Activated gamma-delta T cell (primary cell): ENCODE measurements around the gene CARD11.
"Not testable (repeated sequence)": the region's sequence is repeated elsewhere in the genome, so short reads cannot be mapped to it uniquely, and the experiment has no call there.

Experiments used
- DNase-seq: peaks from one replicate; lab custom pipeline; 2025; lab: John Stamatoyannopoulos, UW

CARD11 gene

DNA sequence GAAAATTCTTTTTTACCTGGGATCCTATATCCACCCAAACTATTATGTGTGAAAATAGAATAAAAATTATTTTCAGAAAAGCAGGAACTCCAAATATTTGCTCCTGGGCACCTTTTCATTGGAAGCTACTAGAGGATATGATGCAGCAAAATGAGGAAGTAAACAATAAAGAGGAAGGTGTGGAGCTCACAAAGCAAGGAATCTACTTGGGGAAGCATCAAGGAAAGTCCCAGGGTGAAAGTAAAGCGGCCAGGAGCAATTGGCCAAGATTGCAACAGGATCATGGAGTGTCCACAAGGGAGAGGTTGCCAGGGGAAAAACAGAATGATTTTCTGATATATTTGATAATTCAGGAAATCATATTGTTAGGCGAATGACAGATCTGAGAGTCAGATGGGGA lies 80.8 kb downstream of the CARD11 start:
- DNase-seq, result no peak

DNA sequence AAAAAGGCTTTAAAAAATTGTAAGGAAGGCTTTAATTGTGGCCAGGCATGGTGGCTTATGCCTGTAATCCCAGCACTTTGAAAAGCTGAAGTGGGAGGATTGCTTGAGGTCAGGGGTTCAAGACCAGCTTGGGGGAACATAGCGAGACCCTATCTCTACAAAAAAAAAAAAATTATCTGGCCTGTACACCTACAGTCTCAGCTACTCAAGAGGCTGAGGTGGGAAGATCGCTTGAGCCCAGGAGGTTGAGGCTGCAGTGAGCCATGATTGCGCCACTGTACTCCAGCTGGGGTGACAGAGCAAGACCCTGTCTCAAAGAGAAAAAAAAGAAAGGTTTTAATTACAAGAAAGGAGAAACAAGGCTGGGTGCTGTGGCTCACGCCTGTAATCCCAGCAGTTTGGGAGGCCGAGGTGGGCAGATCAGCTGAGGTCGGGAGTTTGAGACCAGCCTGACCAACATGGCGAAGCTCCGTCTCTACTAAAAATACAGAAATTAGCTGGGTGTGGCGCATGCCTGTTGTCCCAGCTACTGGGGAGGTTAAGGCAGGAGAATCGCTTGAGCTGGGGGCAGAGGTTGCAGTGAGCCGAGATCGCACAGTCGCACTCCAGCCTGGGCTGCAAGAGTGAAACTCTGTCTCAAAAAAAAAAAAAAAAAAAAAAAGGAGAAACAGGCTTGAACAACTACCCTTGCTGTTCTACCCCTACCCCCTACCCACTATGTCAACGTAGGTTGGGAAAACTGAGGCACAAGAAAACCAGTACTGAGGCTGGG lies 83.7 kb downstream of the CARD11 start:
- no peak for DNase-seq

DNA sequence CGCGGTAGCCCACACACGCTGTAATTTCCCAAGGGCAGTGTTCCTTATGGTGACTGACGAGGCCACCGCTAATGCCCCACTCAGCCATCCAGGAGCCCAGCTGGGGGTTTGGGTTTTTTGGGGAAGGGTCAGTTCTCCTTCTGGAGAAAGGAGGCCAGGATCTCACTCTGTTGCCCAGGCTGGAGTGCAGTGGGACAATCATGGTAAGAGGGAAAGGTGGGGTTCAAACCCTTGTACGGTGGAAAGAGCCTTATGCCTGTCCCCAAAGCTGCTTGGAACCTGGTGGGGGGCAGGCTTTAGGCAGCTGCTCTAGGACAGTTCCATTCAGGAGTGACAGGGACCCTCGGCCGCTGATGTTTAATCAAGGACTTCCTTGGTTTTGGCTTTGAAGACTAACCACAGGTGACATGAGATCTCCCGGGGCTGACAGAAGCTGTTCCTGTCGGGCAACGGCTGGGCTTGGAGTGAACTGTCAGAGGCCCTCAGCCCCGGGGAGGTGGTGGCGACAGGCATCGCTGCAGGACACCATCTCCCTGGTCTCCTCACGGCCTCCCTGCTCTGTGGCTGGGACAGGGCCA lies 84.5 kb downstream of the CARD11 start:
- DNase-seq, result no peak

DNA sequence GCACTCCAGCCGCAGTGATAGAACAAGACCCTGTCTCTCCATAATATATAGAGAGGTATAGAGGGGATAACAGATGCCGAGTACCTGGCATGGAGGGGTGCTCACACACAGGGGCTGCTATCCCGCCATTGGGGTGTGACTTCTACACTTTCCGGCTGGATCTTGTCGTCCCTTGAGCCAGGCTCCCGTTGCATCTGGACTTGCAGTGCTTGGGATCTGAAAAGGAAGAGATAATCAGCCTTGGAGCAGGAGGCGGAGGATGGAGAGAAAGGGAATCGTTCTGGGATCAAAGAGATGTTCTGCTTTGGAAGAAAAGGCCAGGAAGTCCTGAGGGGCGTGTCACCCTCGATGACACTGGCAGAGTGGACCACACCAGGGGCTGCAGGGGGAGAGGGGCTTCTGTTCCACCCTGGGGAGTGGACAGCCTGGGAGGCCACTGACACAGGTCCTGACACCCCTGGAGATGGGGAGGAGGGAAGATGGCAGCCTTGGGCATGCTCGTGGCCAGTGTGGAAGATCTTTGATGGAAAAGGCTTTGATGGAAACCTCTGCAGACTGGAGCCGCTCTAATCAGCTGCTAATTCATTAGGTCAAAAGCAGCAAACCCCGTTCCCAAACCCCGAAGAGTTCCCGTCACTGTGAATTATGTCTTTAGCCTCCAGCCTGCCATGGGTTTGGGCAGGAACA lies 85.1 kb downstream of the CARD11 start:
- no peak for DNase-seq

DNA sequence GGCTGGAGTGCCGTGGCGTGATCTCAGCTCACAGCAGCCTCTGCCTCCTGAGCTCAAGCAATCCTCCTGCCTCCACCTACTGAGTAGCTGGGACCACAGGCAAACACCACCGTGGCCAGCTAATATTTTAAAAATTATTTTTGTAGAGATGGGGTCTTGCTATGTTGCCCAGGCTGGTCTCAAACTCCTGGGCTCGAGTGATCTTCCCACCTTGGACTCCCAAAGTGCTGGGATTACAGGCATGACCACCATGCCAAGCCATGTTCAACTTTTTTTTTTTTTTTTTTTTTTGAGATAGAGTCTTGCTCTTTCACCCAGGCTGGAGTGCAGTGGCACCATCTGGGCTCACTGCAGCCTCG lies 86.3 kb downstream of the CARD11 start:
- DNase-seq, result not testable (repeated sequence)

DNA sequence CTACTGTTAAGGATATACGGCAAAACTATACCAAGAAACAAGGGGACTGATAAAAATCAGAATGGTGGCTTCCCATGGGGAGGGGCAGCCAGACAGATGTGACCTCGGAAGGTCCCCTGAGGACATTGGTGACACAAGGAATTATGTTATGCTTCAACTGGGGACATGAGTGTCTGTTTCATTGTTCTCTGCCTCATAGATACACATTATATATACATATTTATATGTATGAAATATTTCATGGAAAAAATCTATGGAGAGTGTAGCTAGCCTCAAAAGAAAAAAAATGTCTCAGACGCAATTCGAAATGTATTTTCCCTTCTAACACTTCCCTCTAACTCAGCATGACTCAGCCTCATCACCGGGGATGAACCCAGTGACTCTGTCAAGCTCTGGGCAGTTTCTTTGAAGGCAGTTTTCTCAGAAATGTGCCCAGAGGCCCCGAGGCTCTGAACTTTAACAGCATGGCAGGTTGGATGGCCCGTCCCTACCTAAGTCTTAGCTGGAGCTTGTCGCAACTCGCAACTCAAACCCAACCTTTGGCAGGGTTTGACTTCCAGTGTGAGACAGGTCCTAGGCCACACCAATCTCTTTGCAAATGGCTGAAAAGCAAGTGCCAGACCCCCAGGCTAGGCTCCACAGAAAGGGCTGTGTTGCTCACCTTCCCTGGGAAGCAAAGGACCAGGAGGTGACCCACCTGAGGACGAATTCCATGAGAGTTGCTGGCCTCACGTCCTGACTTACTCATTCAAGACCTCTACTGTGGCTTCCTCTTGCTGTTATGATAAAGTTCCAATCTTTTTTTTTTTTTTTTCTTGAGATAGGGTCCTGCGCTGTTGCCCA lies 86.9 kb downstream of the CARD11 start:
- no peak for DNase-seq

DNA sequence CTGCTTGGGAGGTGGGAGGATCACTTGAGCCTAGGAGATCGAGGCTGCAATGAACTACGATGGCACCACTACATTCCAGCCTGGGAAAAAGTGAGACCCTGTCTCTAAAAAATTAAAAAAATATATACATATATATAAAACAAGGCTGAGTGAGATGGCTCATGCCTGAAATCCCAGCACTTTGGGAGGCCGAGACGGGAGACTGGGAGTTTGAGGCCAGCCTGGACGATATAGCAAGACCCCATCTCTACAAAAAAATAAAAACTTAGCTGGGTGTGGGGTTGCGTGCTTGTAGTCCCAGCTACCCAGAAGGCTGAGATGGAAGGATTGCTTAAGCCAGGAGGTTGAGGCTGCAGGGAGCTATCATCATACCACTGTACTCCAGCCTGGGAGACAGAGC lies 87.6 kb downstream of the CARD11 start:
- no peak for DNase-seq

DNA sequence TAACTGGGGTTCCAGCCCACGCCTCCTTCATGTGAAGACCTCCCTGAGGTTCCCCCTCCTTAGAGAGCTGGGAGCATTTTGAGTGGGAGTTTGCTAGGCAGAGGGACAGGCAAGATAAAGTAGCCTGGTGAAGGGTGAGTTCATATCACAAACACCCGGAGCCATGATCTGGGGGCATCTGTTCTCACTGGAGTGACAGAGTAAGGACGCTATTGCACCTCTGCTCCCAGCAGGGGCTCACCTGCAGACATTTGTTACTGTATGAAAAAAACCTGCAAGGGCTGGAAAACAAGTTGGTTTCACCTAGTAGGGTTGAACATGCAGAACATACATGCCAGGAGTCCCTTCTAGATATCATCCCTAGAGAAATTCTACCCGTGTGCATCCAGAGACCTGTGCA lies 88.4 kb downstream of the CARD11 start:
- DNase-seq, result no peak

DNA sequence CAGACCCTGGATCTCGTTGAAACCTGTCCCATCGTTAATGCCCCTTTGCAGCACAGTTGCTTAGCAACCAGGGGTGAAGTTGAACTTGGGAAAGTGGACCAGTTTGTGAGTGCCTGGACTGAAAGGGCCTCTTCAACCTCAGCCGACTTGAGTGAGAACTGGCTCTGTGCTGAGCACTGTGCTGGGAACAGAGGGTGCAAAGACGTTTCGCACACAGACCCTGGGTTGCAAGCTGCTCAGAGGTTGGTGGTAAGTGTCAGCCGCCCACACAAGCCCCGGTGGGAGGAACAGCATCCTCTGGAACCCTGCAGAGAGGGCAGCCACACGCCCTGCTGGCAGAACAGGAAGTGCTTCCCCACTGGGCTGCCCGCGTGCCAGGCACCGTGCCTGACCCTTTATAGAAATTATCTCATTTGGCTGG lies 89.2 kb downstream of the CARD11 start:
- no peak for DNase-seq

DNA sequence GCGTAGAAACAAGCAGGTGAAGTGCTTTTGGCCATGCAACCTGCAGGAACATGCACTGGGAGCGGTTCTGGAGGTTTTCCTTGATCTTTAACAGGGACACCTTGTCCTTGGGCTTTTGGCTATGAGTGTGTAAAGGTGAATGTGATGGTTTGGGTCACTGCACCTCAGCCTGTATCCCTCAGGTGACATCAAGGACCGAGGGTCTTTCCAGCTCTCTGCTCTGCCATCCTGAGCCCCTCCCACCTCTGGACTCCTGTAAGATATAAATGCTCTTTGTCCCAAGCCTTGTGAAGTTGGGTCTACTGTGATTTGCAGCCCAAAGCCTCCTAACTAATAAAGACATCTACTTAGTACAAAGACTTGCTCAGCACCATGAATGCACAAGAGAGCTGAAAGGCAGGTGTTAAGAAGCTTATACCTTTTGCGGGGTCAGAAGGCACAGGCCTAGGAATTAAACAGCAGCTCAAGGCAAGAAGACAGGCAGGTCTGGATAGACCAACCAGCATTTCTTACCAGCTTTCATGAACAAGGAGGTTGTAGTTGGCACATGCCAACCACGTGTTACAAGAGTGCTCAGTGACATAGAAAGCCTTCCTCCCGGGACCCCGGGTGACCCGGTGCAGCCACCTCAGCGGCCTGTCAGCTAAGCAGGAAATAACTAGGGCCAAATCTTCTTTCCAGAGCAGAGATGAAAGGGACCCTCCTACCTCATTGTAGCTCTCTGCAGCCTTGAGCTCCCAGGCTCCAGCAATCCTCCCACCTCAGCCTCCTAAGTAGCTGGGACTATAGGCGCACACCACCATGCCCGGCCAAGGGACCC lies 89.9 kb downstream of the CARD11 start:
- peak; percentile 30 for DNase-seq

DNA sequence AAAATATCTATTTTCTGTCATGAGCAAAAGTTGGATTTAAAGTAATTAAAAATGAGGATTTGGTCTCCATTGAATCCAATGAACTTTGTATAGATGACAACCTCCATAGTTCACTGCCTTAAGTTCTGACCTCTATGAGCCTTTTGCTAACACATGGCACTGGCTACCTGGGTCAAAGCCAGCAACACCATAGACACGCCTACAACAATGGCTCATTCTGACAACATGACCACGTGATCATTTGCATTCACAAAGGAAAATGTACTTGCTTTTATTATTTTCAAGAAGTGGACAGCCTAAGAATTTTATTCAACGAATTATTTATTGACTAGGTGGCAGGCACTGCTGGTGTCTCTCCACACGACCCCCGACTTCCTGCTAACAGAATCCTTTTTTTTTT lies 90.6 kb downstream of the CARD11 start:
- no peak for DNase-seq

DNA sequence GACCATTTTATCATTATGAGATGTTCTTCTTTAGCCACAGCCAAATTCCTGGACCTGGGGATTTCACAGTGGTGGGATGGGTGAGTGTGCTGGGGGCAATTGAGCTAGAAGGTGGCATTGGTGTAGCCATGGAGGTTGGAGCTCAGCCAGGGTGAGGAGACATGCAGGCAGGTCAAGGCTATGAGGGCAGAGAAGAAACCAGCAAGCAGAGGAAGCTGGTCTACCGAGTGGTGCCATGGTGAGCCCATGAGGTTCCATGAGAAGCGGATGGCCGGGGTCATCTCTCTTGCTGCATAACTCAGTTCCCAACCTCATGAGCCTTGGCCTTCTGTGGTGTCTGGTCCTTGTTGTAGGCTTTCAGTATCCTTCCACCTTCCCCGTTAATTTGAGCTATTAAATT lies 91.4 kb downstream of the CARD11 start:
- DNase-seq, result no peak

DNA sequence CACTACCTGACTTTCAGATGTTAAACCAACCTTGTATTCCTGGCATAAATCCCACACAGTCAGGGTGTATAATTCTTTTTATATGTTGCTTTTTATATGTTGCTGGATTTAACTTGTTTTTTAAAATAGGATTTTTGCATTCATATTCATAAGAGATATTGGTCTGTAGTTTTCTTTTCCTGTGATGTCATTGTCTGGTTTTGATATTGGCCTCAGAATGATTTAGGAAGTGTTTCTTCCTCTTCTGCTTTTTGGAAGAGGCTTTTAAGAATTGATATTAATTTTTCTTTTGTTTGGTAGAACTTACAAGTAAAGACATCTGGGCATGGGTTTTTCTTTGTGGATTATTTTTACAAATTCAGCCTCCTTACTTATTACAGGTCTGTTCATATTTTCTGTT lies 93.1 kb downstream of the CARD11 start:
- no peak for DNase-seq

DNA sequence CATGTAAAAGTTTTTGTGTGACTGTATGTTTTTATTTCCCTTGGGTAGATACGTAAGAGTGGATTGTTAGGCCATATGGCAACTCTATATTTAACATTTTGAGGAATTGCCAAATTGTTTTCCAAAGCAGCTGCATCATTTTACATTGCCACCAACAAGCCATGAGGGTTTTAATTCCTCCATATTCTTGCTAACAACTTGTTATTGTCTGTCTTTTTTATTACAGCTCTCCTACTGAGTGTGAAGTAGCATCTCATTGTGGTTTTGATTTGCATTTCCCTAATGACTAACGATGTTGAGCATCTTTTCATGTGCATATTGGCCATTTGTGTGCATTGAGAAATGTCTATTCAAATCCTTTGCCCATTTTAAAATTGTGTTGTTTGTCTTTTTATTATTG lies 94.9 kb downstream of the CARD11 start:
- no peak for DNase-seq

DNA sequence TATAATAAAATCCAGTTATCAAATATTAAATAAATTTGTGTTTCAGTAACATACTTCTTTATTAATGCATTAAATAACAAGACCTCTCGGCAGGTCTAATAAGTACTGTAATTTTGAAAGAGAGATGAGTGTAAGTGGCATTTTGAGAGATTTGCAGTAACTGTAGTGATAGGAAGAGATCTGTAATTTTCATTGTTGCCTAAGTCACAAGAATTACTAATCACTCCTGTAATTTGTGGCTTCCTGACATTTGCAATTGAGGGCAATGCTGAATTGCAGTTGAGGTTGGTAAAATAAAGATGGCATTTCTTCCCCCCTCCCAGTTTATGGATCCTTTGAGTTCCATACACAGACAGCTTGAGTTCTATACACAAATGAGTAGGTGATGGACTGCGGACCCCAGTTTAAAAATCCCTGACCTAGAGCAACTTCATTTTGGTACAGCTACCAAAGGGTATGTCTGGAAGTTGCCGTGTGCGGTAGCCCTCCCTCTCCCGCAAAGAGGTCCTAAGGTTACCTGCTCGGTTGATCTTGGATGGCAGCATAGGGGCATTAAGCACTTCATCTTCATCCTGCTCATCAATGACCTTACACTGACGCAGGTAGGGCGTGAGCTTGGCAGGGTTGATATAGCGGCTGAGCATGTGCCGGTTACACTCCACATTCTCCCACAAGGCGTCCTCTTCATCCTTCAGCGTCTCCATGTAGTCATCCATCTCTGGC lies 96.4 kb downstream of the CARD11 start:
- no peak for DNase-seq

DNA sequence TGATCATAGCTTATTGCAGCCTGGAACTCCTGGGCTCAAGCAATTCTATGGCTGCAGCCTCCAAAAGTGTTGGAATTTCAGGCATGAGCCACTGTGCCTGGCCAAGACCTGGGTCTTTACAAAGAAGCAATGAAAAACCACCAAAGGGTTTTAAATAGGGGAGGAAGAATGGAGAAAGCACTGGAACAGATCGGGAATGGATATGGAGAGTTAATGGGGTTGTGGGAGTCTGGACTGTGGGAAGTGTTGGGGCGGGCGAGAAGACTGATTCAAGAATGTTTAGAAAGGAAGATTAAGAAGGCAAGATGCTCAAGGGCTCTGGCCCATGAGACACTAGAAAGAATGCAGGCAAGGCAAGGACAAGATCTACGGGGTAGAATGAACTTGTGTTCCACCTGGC lies 98.5 kb downstream of the CARD11 start:
- no peak for DNase-seq

DNA sequence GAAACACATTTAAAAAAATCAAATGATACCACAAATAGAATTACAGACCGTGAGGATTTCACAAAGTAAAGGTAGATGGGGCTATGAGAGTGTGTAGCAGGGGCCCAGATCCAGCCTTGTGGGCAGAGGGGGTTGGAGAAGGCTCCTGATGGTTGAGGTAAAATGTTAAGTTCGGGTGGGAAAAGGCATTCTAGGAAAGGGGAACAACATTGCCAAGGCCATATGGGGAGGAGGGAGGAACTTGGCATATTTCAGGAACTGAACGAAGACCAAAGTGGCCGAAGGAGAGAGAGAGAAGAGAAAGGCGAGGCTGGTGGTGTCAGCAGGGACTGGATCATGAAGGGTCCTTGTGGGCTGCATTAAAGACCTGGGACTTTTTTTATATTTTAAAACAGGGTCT lies 98.9 kb downstream of the CARD11 start:
- no peak for DNase-seq

DNA sequence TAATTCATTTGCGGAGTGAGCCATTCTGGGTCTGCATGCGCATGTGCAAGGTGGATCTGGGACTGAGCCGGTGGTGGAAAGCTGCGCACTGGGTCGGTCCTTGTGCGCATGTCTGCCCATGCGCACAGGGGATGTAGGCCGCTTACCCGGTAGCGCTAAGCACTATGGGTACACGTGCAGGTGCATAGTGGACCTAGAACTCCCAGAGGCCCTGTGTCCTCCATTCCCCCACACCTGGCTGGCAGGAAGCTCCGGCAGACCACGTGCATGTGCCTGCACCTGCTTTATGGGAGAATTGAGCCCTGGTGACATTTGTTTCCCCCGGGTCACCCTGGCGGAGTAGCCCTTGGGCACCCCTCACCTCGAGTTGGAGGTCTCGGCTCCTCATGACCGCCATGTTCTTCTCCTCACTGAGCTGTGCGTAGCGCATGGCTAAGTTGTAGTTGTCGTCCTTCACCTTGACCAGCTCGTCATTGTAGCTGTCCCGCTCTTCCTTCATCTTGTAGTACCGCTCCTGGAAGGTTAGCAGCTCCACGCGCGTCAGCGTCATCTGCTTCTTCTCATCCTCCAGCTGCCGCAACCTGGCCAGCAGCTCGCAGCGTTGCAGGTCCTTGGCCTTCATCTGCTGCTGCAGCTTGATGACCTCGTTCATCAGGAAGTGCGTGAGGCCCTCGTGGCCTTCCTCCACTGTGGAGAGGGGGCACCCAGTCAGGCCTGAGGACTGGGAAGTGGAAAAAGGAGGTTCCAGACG lies 99.6 kb downstream of the CARD11 start:
- DNase-seq, result no peak

DNA sequence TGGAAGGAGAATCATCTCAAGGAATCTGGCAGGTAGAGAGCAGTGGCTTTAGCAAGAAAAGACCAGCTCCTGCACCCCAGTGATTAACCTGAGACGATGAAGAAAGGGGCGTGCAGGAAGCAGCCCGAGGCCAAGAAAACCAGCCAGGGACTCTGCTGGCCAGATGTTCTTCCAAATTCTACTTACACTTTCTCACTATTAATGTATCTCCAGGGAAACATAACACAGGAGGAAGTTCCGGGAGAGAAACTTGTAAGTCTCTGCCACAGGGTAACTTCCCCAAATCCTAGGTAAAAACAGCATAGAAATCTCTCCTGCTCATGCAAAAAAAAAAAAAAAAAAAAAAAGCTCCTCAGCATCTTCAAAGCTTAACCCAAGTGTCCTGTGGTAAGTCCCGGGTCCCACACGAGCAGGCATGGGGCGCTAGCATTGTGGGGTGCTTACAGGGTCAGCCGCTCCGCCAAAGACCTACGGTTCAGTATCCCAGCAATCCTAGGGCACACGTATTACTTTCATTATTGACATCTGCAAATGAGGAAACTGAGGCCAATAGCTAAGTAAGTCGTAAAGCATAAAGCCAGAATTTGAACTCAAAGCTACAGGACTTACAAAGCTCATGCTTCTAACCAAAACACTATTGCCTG lies 102.3 kb downstream of the CARD11 start:
- DNase-seq, result no peak

DNA sequence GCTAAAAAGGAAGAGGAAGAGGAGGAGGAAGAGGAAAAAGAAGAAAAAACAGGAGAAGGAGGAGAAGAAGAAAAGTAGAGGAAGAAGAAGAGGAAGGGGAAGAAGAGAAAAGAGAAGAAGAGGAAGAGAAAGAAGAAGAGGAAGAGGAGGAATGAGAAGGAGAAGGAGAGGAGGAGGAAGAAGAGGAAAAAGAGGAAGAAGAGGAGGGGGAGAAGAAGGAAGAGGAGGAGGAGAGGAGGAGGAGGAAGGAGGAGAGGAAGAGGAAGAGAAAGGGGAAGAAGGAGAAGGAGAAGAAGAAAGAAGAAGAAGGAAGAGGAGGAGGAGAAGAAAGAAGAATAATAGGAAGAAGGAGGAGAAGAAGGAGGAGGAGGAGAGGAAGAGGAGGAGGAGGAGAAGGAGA lies 103.2 kb downstream of the CARD11 start:
- no peak for DNase-seq
